Vagina (tissue), 2 donors: ENCODE results near the gene SSU72.
"Not testable (repeated sequence)": the region's sequence is repeated elsewhere in the genome, so short reads cannot be mapped to it uniquely, and the experiment has no call there.

Experiments
- CTCF ChIP-seq, 3 experiments: fragments of 450-650 bp in 2 of 3; fragments of 200-600 bp in 1 of 3; sonication (generic) in 1 of 3; IDR thresholded peaks; one replicate each; pipeline ENCODE4 v1.5.1; 2017 to 2019; ENCODE audit warnings: antibody characterized with exemption in 3 of 3, mild to moderate bottlenecking in 2 of 3, moderate library complexity in 2 of 3
- POLR2A ChIP-seq, 2 donors: fragments of 450-650 bp; IDR thresholded peaks; one replicate each; pipeline ENCODE4 v1.6.1; 2017; ENCODE audit warnings: antibody characterized with exemption in 2 of 2, mild to moderate bottlenecking in 2 of 2, moderate library complexity in 2 of 2
- POLR2AphosphoS5 ChIP-seq, 2 donors: sonication (generic); formaldehyde crosslinking; IDR thresholded peaks; one replicate each; pipeline ENCODE4 v1.9.0; 2017; ENCODE audit warnings: antibody characterized with exemption in 2 of 2, mild to moderate bottlenecking in 2 of 2, low read depth in 1 of 2; ENCODE audit not compliant: insufficient read depth in 1 of 2

GRCh38 chr1:1516923-1517322, 57.7 kb downstream of the SSU72 start:
- not testable (repeated sequence) for TF ChIP-seq POLR2A (IDR thresholded peaks at IDR 0.05); CTCF (IDR thresholded peaks at IDR 0.05); POLR2AphosphoS5 (IDR thresholded peaks at IDR 0.05; ENCODE audit: insufficient read depth in 1 of 2, low read depth in 1 of 2)
